ENCODE results near the gene TMEM30A.

The TMEM30A gene

GRCh38 chr6:75296811-75297779 is 12.5 kb upstream of the TMEM30A start:
- intact Hi-C loops (cut with DNase I) = loop anchor here (1.0 kb wide), 1 partner anchor 229 kb away; no protein-coding TSS in a partner anchor
- DNase-seq = no peak

DNA sequence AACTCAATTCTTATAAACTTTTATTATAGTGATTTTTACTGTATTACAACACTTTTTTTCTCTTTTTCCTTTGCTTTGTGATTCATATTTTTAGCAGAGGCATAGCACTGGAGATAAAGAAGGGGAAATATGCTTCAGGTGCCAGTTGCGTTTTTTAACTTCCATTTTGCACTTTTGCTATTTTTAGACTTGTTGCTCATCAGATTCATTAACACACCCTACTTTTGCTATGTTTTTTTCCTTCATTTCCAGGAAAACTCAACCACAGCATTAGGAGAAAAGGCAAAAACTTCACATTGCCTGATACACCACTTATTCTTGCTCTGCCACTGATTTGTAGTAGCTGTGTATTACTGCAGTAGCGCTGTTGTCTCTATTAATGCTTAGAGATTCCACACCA is 8.0 kb upstream of the TMEM30A start:
- no peak for DNase-seq
- intact Hi-C loops (cut with DNase I) = no loop called here

DNA sequence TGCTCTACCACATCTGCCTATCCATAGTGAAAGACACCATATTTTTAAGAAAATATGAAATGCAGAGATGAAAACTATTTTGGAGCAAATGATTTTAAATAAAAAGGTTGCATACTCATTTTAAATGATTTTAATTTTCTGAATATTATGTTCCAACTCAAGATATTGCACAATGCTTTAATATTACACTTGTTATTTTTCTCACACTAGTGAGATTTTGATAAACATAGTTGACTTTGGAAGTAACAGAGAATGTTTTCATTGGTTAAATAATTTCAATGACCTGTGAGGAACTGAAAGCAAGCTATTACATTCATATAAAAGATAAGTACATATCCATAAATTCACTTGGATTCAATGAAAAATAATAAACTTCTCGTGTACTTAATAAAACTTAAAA is 7.2 kb upstream of the TMEM30A start:
- DNase-seq = no peak
- intact Hi-C loops (cut with DNase I) = no loop called here

DNA sequence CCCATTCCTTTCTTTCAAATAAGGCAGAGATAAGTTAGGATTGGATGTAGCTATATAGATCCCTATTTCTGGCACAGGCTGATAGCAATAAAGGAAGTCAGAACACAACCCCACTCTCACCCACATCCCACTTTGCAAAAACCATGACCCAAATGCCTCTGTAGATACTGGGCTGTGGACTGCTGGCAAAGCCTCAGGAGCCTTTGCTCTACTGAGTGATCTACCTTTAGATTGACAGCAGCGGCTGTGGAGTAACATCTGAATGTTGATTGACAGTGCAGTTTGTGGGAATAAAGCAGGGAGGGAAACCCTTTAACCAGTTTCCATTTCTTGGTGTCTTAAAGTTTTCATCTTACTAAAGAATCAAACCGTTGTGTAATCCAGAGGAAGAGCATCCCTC is 6.7 kb upstream of the TMEM30A start:
- intact Hi-C loops (cut with DNase I) = no loop called here
- no peak for DNase-seq

DNA sequence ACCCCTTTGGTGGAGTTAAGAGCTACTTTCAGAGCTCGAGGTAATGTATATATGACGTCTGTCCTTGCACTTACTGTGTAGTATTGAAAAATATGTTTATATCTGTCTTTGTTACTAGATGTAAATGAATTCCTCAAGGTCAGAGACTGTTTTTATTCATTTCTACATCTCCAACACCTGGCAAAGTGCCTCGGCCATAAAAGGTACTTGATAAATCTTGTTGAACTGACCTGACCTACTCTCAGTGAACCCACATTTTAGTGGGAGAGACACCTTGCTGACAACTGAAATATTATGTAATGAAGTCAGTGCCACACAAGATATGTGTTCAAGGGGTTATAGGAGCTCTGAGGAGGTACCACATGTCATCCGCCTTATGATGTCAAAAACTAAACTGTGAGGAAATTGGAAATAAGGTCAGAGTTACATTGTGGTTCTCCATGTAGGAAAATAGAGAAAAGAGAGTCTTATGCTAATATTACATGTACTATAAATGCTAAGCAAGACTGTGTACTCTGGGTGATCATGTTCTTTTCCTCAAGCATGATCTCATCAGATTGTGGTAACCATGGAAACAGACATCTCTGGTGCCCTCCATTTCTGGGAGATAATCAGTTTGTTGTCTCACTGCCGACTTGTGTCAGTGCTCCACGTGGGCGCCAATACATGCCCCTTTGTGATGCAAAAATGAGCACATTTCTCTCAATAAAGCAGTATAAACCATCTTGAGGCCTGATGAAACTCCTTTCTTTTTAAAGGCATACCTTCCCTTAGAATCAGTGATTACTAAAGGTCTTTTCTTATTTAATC is 5.7 kb upstream of the TMEM30A start:
- peak in 8 of 10 donors; percentile 41 to 89 (median 62) for DNase-seq
- intact Hi-C loops (cut with DNase I) = no loop called here

GRCh38 chr6:75288023-75288422 is 3.4 kb upstream of the TMEM30A start:
- intact Hi-C loops (cut with DNase I) = no loop called here

DNA sequence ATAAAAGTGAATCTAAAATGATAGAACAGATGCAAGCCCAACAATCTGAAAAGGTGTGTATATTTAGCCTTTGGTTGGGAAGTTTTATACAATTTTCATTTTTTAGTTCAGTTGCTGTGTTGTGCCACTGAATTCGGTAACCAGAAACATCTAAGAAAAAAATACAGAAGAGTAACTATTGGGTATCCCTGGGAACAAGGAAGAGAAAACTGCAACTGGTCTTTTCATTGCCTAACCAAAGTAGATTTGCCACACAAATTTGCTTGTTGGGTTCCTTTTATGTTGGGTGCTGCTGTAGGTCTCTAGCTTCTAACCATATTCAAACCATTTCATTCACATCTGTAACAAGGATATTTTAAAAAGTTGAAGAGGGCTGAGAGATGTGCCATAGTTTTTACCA is 2.8 kb upstream of the TMEM30A start:
- intact Hi-C loops (cut with DNase I) = no loop called here
- no peak for DNase-seq

More at GRCh38 chr6:75288023-75288422, 3.4 kb upstream of the TMEM30A start:
- DNase-seq = no peak

DNA sequence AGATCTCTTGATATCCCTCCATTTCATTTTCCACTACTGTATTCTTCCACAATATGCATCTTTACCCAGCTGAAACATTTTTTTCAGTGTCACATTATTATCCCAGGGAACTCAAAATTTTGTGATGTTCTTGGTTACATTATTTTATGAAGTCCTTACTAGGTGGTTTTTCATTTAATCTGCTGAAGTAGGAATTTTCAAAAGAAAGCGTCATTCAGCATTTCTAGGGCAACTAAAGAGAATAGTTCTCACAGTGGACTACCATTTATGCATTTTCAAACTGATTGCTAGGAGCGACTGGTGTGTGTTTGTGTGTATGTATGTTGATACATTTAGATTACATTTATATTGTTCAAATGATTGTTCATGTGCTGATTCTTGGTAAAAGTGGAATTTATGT is 2.4 kb upstream of the TMEM30A start:
- intact Hi-C loops (cut with DNase I) = no loop called here
- no peak for DNase-seq

DNA sequence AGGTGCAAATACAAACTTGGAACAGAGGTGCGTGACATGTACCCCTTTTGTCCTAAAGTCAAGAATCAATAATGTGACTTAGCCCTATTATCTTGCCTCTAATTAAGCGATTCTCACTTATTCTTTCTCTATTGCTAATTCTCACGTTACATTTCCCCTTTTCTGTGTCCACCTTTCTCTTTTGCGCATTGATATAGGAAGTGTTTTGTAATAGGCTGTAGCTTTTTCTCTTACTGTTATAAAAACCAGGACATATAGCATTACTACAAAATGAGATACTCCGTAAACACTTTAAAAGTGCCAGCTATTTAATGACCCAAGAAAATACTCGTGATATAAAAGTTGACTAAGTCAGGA is 669 bp upstream of the TMEM30A start:
- no peak for DNase-seq
- intact Hi-C loops (cut with DNase I) = loop anchor here (2.0 kb wide), 1 partner anchor 42 kb away; the partner anchor contains the start of gene COX7A2

- DNase-seq = peak in 1 of 10 donors; percentile 11
- intact Hi-C loops (cut with DNase I) = loop anchor here (2.0 to 5.0 kb wide), 2 partner anchors 41 to 318 kb away; partner anchors contain the start of genes COX7A2 and SENP6
These were observed 523 bp downstream of the TMEM30A start for GRCh38 chr6:75283907-75284631.

DNA sequence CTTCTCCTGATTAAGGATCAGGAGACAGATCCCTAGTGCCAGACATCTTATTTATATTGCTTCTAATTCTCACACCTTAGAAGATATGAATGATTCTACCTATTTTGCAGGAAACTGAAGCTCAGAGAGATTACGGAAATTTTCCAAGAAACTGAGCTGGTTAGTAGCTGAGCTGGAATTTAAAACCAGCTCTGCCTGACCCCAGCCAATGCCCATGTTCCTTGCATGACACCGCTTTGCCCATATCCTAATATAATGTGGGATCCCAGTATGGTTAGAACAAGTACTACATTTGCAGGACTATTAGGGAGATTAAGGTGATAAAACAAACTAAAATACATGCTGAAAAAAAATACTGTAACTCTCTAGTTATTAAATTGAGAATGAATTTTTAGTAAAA is 1.9 kb downstream of the TMEM30A start:
- no peak for DNase-seq
- intact Hi-C loops (cut with DNase I) = loop anchor here (5.0 kb wide), 1 partner anchor 320 kb away; the partner anchor contains the start of gene SENP6

DNA sequence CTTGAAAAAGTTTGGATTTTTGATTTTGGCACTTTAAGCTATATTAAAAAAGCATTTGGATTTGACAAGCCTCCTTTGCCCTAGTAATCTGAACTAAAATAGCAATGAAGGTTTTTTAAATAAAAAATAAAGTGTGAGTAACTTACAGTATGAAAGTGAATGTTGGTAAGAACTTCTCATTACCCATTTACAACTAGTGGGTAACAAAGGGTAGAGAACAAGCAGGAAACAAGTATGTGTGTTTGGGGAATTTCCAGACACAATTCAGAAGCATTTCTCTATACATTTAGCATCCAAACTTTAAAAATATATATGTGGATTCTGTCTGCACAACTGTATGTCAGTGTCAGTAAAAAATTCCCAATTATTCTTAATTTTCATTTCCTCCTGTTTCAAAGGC is 2.9 kb downstream of the TMEM30A start:
- DNase-seq = no peak
- intact Hi-C loops (cut with DNase I) = loop anchor here (5.0 kb wide), 1 partner anchor 321 kb away; the partner anchor contains the start of gene SENP6

DNA sequence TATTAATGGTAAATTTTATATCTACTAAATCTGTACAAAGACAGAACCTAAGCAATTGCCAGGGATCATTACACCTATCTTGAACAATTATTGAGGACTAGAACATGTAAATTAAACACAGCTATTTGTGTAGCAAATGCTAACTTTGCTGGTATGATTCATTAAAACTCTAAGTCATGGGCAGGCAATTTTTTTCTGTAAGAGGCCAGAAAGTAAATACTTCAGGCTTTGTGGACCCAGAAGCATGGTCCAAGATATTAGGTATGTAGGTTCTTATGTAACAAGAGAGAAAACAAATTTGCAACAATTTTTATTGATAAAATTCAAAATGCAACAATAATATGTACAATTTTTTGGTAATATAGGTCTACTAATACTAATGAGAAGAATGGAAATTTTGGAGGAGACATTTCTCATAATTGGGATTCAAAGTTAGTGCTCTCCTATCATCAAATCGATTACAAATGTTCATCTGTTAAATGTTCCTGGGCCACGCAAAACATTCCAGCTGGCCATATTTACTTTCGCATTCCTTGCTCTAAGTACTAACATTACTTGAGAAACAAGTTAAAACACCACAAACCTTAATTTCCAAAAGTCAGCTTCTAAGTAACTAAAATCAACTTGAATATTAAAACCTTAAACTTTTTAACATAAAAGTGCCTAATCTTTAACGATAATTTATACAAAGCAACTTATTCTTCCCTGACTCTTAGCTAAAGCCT is 4.3 kb downstream of the TMEM30A start:
- intact Hi-C loops (cut with DNase I) = loop anchor here (5.0 kb wide), 1 partner anchor 322 kb away; the partner anchor contains the start of gene SENP6
- no peak for DNase-seq

DNA sequence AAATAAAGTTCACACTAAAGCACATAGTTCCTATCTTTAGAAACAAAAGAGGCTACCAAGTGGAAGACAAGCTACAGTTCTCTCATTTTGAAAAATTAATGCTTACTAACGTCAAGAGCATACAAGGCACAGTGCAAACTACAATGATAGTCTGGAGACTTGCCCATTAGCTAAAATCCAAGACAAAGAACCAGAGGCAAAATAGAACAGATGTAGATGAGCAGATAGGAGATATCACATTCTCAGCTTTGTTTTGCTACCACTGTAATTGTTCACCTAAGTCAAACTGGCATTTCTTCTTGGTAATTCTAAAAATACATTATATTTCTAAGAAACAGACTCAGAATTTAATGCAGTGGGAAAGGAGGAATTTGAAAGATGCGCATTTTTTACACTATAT is 5.2 kb downstream of the TMEM30A start:
- intact Hi-C loops (cut with DNase I) = no loop called here
- DNase-seq = no peak

DNA sequence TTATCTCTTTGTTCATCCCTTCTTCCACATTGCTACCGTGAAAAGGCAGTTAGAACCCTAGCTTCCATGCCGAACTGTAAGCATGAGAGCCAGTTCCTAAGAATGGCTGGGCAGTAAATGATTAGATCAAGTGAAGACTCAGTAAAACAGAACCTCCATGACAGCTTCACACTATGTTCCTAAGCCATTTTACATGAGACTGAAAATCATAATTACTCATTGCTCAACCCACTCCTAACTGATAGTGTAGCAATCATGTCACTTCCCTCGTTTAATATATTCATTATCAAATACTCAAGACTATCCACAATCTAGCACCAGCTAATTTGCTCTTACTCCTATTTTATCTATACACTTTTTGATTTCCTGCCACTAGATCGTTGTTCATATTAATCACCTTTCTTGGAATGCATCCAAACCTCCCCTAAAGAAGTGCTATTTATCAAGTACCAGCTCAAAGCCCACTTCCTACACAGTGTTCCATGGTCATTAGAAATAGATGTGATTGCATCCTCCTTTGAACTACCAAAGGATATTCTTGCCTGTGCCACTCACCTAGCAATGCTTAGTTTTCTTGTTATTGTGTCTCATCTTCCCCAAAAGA is 6.0 kb downstream of the TMEM30A start:
- intact Hi-C loops (cut with DNase I) = no loop called here
- DNase-seq = no peak

- no peak for DNase-seq
- intact Hi-C loops (cut with DNase I) = no loop called here
These were observed 9.5 kb downstream of the TMEM30A start for GRCh38 chr6:75275067-75275466.

GRCh38 chr6:75273009-75273408 is 11.6 kb downstream of the TMEM30A start:
- intact Hi-C loops (cut with DNase I) = no loop called here
- DNase-seq = no peak

DNA sequence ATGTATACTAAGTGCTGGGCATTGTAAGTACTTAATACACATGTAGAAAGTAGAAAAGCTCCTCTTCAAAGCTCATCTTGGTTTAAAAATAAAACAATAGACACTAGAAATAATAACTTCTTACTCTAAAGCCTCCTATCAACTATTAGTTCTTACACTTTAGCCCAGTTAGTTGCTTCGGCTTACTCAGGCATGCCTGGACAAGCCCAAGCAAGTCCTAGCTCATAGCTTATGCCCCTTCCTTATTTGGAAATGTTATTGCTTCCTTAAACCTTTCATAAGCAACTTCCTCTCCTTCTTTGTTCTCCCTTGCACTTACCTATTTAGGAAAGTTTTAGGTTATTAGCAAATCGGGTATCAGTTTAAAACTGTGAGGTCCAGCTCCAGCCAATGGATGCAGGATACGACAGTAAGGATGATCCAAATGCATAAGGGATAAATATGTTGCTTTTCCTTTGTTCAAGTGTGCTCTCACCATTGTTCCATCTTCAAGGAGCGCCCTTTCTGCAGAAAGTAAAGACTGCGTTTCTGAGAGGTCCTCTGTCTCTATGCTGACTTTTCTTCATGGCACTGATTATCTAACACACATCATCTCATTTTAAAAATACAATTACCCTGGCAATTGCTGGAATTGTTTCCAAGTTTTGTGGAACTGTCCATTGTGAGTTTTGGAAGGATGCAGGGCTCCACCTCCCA is 12.3 kb downstream of the TMEM30A start:
- DNase-seq = no peak
- intact Hi-C loops (cut with DNase I) = no loop called here

GRCh38 chr6:75268988-75269354 is 15.6 kb downstream of the TMEM30A start:
- intact Hi-C loops (cut with DNase I) = no loop called here
- no peak for DNase-seq

Data from posterior cingulate gyrus (tissue), 11 donors.